Measurements from ENCODE around the gene TMEM187. TPM values are rescaled to one million over a fixed set of nuclear protein-coding genes. Genes with fewer than 3 reads are reported as not detected.

TMEM187 gene
- total and polyA plus RNA-seq, 10 of the 15 experiments (the other 5 are each of a cell fraction or from before 2014, with no cell fraction given), result 0.45 to 8.5 (median 4.1) TPM

DNA sequence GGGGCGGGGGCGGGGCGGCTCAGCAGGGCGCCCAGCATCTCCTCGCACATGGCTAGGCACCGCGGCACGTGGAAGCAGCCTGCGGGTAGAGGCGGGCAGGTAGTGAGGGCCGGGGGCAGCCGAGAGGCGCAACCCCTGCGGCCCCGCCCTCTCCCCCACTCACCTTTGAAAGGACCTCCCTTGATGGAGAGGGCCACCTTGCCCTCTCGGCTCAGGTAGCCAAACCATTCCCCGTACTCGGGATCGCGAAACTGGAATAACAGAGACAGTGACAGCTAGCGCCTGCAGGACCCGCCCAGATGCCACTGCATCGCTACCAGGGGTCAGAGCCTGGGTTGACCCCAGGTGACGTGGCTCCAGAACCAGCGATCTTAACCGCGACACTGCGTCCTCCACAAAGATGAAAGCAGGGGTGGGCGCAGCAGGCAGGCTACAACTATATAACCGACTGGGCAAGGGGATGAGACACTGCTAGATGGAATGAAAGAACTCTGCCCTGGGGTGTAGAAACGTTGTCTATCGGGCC is 37.2 kb upstream of the TMEM187 start:
- peak overlapping the region; percentile 69 for H3K4me2 ChIP-seq (ENCODE audit: control insufficient read depth, insufficient read depth)
- DNase-seq (ENCODE audit: low read depth, low spot score) (no peak), ATAC-seq (peak; percentile 10; the same call in 2 of the 3 replicates), FAIRE-seq (no peak)
- no TSS peak for BruUV-seq (replicated peaks)
- H3K27ac ChIP-seq (ENCODE audit: control insufficient read depth, insufficient read depth), result no peak overlapping the region
- in situ Hi-C loops (cut with MboI) (no loop called here), intact Hi-C loops (cut with micrococcal nuclease; ENCODE audit: unreplicated experiment) (no loop called here)
- CTCF ChIA-PET, result interaction anchor here (0.5 to 4.4 kb wide), 4 partner anchors 10 to 25 kb away, joined by 3 to 28 read pairs (median 8); partner anchors contain the start of gene ARHGAP4
- no peaks in the 10 kb centered on the region for H3K27me3 ChIP-seq (replicated peaks in 1 of 2; ENCODE audit: control insufficient read depth in 2 of 2, insufficient read depth in 2 of 2, low read length in 1 of 2)
- peak overlapping the region; percentile 16; the same call in 1 of the 2 replicates for H3K9ac ChIP-seq (ENCODE audit: control insufficient read depth, insufficient read depth, low read length)
- no peak overlapping the region for H2AFZ ChIP-seq (ENCODE audit: control insufficient read depth, low read depth, low read length)
- RAD21 ChIA-PET (ENCODE audit: unreplicated experiment), result interaction anchor here (0.9 to 1.6 kb wide), 5 partner anchors 9 to 46 kb away, joined by 3 to 8 read pairs (median 3); no protein-coding TSS in a partner anchor
- WGBS (ENCODE audit: insufficient coverage, insufficient replicate concordance, low lambda C conversion rate, missing lambda C conversion rate), result 50% methylated on average over 26 of the region's 32 CpGs
- TF ChIP-seq LARP7 (IDR thresholded peaks at IDR 0.05) (no peak), NR2F1 (conservative IDR thresholded peaks at IDR 0.05) (peak; percentile 36; the same call in 1 of the 2 replicates), ZBED1 (IDR thresholded peaks at IDR 0.05; ENCODE audit: borderline replicate concordance) (no peak), FOXM1 (IDR thresholded peaks at IDR 0.05; ENCODE audit: low read depth, low read length) (no peak)
- TF ChIP-seq, protein P1, sequence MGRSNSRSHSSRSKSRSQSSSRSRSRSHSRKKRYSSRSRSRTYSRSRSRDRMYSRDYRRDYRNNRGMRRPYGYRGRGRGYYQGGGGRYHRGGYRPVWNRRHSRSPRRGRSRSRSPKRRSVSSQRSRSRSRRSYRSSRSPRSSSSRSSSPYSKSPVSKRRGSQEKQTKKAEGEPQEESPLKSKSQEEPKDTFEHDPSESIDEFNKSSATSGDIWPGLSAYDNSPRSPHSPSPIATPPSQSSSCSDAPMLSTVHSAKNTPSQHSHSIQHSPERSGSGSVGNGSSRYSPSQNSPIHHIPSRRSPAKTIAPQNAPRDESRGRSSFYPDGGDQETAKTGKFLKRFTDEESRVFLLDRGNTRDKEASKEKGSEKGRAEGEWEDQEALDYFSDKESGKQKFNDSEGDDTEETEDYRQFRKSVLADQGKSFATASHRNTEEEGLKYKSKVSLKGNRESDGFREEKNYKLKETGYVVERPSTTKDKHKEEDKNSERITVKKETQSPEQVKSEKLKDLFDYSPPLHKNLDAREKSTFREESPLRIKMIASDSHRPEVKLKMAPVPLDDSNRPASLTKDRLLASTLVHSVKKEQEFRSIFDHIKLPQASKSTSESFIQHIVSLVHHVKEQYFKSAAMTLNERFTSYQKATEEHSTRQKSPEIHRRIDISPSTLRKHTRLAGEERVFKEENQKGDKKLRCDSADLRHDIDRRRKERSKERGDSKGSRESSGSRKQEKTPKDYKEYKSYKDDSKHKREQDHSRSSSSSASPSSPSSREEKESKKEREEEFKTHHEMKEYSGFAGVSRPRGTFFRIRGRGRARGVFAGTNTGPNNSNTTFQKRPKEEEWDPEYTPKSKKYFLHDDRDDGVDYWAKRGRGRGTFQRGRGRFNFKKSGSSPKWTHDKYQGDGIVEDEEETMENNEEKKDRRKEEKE (IDR thresholded peaks at IDR 0.05), result no peak
- H3K79me2 ChIP-seq (ENCODE audit: control insufficient read depth, insufficient read depth, low read length), result peaks cover 11% of the 10 kb centered on the region
- peak overlapping the region; percentile 34; the same call in 1 of the 2 replicates for H3K4me3 ChIP-seq
- POLR2A ChIA-PET, result interaction anchor here (0.9 to 1.6 kb wide), 3 partner anchors 9 to 12 kb away, joined by 3 to 6 read pairs (median 3); no protein-coding TSS in a partner anchor
- H3K9me3 ChIP-seq (replicated peaks; ENCODE audit: control insufficient read depth, insufficient read depth, low read length), result no peaks in the 10 kb centered on the region
- no peaks in the 10 kb centered on the region; a peak in 3 of 4 replicates for H3K36me3 ChIP-seq (ENCODE audit: control insufficient read depth in 2 of 2, insufficient read depth in 2 of 2, low read length in 1 of 2)
- no peaks in the 10 kb centered on the region for H4K20me1 ChIP-seq (ENCODE audit: control insufficient read depth, insufficient read depth)
- SMC1A ChIA-PET (ENCODE audit: uncharacterized antibody, unreplicated experiment), result interaction anchor here (1.9 kb wide), 1 partner anchor 12 kb away, joined by 6 read pairs; no protein-coding TSS in a partner anchor
- no peaks in the 10 kb centered on the region for H3K4me1 ChIP-seq (ENCODE audit: control insufficient read depth, insufficient read depth, low read length)

Measured in GM12878 (cell line).